ENCODE results near the gene TMEM200C. TPM values are rescaled to one million over a fixed set of nuclear protein-coding genes. Genes with fewer than 3 reads are reported as not detected.

Gene TMEM200C
- total and polyA plus RNA-seq, 2 donors (not counting 3 experiments of a cell fraction or from before 2014, with no cell fraction given): 0.07 TPM; not detected in 1

DNA sequence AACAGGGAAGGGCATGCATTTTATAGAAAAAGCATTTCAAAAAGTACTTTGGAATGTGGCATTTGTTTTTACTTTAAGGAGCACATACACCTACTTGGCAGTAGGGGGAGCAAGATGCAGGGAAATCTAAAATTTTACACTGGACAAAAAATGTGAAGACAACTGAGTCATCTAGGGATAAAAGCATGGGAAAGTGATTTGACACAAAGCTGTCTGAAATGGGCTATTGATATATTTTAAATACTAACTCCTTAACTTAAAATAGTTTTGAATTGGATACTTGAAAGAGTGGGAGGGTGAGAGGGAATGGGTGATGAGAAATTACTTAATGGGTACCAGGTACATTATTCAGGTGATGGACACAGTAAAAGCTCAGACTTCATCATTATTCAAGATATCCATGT is 15.8 kb downstream of the TMEM200C start:
- Histone ChIP-seq H3K9me1 (replicated peaks; ENCODE audit: control insufficient read depth, extremely low read depth, insufficient read depth, low read length) (no peaks in the 10 kb centered on the region), H3K36me3 (ENCODE audit: control insufficient read depth in 2 of 2, extremely low read depth in 1 of 2, insufficient read depth in 2 of 2, low read length in 2 of 2) (no peaks in the 10 kb centered on the region), H3K4me3 (replicated peaks in 1 of 3; ENCODE audit: insufficient read depth in 1 of 3, low read depth in 1 of 3, low read length in 3 of 3) (no peak overlapping the region), H2AFZ (ENCODE audit: low read depth, low read length) (no peak overlapping the region), H3K4me2 (ENCODE audit: insufficient read depth, low read length) (no peak overlapping the region), H3K9ac (replicated peaks; ENCODE audit: extremely low read depth, insufficient read depth, low read length) (no peak overlapping the region), H3K79me2 (ENCODE audit: control insufficient read depth, insufficient read depth, low read length) (no peaks in the 10 kb centered on the region), H3K27me3 (ENCODE audit: control insufficient read depth in 2 of 2, insufficient read depth in 2 of 2, low read length in 2 of 2) (no peaks in the 10 kb centered on the region), H3K27ac (ENCODE audit: insufficient read depth, low read depth, low read length) (no peak overlapping the region), H3K4me1 (ENCODE audit: control insufficient read depth, extremely low read depth, insufficient read depth, low read length) (no peaks in the 10 kb centered on the region), H3K9me3 (replicated peaks; ENCODE audit: control insufficient read depth, insufficient read depth, low read length) (no peaks in the 10 kb centered on the region), H4K20me1 (replicated peaks; ENCODE audit: control insufficient read depth, extremely low read depth, insufficient read depth, low read length) (no peaks in the 10 kb centered on the region)
- POLR2A ChIA-PET: no interaction called here
- no TSS peak for BruUV-seq (replicated peaks)
- CTCF ChIA-PET: interaction anchor here (0.7 to 4.6 kb wide), 11 partner anchors 10 to 1298 kb away, joined by 3 to 65 read pairs (median 5); no protein-coding TSS in a partner anchor
- no peak for FAIRE-seq
- intact Hi-C loops (cut with micrococcal nuclease): loop anchor here (1.0 to 2.0 kb wide), 5 partner anchors 340 to 1007 kb away; no protein-coding TSS in a partner anchor
- peak; percentile 36 for DNase-seq (ENCODE audit: low read depth, low spot score)
- dilution Hi-C loops (cut with MboI; ENCODE audit: extremely low pct_ligation_motif_present, low sequenced_read_pairs): no loop called here
- TF ChIP-seq EZH2 (IDR thresholded peaks at IDR 0.05; ENCODE audit: borderline replicate concordance, low read depth, low read length, severe bottlenecking) (no peak), GATA2 (IDR thresholded peaks at IDR 0.05; ENCODE audit: insufficient read depth, insufficient read length, low read depth, low read length) (no peak), POLR2AphosphoS5 (IDR thresholded peaks at IDR 0.05; ENCODE audit: insufficient read depth, low read depth, low read length) (no peak), POLR2A (IDR thresholded peaks at IDR 0.05; ENCODE audit: low read depth, low read length) (no peak), JUN (IDR thresholded peaks at IDR 0.05; ENCODE audit: borderline replicate concordance, insufficient read depth, insufficient read length, low read depth) (no peak), MYC (IDR thresholded peaks at IDR 0.05; ENCODE audit: low read depth, low read length) (no peak)
- TF ChIP-seq, protein P1, sequence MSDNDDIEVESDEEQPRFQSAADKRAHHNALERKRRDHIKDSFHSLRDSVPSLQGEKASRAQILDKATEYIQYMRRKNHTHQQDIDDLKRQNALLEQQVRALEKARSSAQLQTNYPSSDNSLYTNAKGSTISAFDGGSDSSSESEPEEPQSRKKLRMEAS (IDR thresholded peaks at IDR 0.05; ENCODE audit: insufficient read depth, insufficient read length): no peak
- TF ChIP-seq, protein P2, sequence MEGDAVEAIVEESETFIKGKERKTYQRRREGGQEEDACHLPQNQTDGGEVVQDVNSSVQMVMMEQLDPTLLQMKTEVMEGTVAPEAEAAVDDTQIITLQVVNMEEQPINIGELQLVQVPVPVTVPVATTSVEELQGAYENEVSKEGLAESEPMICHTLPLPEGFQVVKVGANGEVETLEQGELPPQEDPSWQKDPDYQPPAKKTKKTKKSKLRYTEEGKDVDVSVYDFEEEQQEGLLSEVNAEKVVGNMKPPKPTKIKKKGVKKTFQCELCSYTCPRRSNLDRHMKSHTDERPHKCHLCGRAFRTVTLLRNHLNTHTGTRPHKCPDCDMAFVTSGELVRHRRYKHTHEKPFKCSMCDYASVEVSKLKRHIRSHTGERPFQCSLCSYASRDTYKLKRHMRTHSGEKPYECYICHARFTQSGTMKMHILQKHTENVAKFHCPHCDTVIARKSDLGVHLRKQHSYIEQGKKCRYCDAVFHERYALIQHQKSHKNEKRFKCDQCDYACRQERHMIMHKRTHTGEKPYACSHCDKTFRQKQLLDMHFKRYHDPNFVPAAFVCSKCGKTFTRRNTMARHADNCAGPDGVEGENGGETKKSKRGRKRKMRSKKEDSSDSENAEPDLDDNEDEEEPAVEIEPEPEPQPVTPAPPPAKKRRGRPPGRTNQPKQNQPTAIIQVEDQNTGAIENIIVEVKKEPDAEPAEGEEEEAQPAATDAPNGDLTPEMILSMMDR (IDR thresholded peaks at IDR 0.05; ENCODE audit: extremely low read depth in 1 of 2, insufficient read depth in 1 of 2, low read depth in 1 of 2, low read length in 2 of 2): peak; percentile 50 to 56
